ENCODE measurements around the gene PEX10.
"Not testable (repeated sequence)": the region's sequence is repeated elsewhere in the genome, so short reads cannot be mapped to it uniquely, and the experiment has no call there.

Gene PEX10

DNA sequence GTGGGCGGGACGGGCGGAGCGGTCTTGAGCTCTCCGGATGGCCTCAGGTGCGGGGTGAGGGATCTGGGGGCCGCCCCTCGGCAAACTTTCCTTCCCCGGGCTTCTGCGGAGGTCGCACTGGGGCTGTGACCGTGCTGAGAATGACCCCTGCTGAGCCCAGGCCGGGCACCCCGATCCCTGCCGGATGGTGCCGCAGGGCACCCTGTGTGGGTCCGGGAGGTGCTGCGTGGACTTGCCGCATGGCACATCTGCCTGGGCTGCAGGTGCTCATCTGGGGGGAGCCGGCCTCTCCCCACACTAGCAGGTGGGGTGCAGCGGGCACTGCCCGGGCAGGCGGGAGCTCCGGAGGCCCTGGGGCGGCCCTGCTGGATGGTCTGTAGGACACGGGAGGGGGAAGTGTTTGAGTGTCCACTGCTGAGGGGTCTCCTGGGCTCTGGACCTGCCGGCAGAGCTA is 31.8 kb upstream of the PEX10 start:
- H3K4me1 ChIP-seq (ENCODE audit: control insufficient read depth, insufficient read depth, low read length, poor library complexity, severe bottlenecking), result peaks cover 6% of the 10 kb centered on the region
- H3K4me3 ChIP-seq (ENCODE audit: insufficient read depth, low read depth, low read length, poor library complexity, severe bottlenecking), result no peak overlapping the region
- H3K9me3 ChIP-seq (ENCODE audit: control insufficient read depth, low read length), result no peaks in the 10 kb centered on the region
- H3K27me3 ChIP-seq (replicated peaks; ENCODE audit: control insufficient read depth, insufficient read depth, low read length, poor library complexity, severe bottlenecking), result peaks cover 15% of the 10 kb centered on the region
- DNase-seq, result no peak
- H3K27ac ChIP-seq (ENCODE audit: insufficient read depth, low read length, poor library complexity, severe bottlenecking), result no peak overlapping the region
- H3K36me3 ChIP-seq (ENCODE audit: control insufficient read depth, insufficient read depth, low read length), result no peaks in the 10 kb centered on the region

DNA sequence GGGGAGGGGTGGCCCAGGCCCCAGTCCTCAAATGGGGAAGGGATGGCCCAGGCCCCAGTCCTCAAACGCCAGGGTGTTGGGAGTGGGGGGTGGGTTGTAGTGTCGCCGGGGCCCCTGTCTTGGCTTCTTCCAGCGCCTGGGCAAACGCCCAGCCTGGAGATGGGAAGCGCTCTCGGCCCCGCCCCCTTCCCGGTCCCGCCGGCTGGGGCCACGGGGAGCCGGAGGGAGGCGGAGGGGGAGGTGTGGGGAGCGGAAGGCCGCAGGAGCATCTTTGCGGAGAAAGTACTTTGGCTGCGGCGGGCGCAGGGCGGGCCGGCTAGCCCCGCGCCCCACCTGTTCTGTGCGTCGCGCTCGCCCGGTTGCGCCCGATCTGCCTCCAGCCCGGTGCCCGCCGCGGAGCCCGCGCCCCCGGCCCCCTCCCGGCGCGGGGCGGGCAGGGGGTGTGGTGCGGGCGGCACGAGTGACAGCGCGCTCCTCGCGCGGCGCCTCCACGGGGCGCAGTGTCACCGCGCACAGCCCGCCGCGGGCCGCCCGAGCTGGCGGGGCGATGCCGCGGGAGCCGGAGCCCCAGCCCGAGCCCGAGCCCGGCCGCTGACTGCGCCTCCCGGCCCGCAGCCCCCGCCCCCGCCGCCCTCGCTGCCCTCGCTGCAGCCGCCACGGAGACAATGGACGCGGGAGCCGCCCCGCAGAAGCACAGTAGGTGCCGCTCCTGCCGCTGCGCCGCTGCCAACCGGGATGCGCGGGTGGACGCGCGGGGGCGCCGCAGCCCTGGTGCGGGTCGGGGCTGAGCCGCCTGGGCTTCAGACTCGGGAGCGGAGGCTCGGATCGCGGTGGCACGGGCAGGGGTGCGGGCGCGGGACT is 31.1 kb upstream of the PEX10 start:
- H3K27ac ChIP-seq (ENCODE audit: insufficient read depth, low read length, poor library complexity, severe bottlenecking), result no peak overlapping the region
- H3K36me3 ChIP-seq (ENCODE audit: control insufficient read depth, insufficient read depth, low read length), result no peaks in the 10 kb centered on the region
- H3K27me3 ChIP-seq (replicated peaks; ENCODE audit: control insufficient read depth, insufficient read depth, low read length, poor library complexity, severe bottlenecking), result peaks cover 15% of the 10 kb centered on the region
- no peak overlapping the region for H3K4me3 ChIP-seq (ENCODE audit: insufficient read depth, low read depth, low read length, poor library complexity, severe bottlenecking)
- H3K4me1 ChIP-seq (ENCODE audit: control insufficient read depth, insufficient read depth, low read length, poor library complexity, severe bottlenecking), result peaks cover 6% of the 10 kb centered on the region
- no peak for DNase-seq
- no peaks in the 10 kb centered on the region for H3K9me3 ChIP-seq (ENCODE audit: control insufficient read depth, low read length)

DNA sequence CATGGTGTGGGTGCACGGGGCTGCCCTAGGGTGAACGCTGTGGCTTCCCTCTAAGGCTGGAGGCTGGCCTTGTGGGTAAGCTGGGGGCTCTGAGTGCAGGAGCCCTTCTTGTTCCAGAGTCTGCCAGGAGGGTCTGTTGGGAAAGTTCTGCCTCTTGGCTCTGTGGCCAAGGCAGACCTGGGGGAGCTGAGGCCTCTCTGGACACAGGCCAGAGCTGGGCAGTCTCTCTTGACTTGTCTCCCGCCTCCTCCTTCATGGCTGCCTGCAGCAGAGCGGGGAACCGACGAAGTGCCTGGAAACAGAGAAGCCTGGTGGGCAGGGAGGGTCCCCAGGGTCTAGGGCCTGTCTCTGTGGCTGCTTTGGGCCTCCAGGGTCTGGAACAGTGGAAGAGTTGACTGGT is 30.3 kb upstream of the PEX10 start:
- Histone ChIP-seq H3K27me3 (replicated peaks; ENCODE audit: control insufficient read depth, insufficient read depth, low read length, poor library complexity, severe bottlenecking) (peaks cover 15% of the 10 kb centered on the region), H3K9me3 (ENCODE audit: control insufficient read depth, low read length) (no peaks in the 10 kb centered on the region), H3K36me3 (ENCODE audit: control insufficient read depth, insufficient read depth, low read length) (no peaks in the 10 kb centered on the region), H3K4me3 (ENCODE audit: insufficient read depth, low read depth, low read length, poor library complexity, severe bottlenecking) (no peak overlapping the region), H3K4me1 (ENCODE audit: control insufficient read depth, insufficient read depth, low read length, poor library complexity, severe bottlenecking) (peaks cover 6% of the 10 kb centered on the region), H3K27ac (ENCODE audit: insufficient read depth, low read length, poor library complexity, severe bottlenecking) (no peak overlapping the region)
- DNase-seq, result no peak

DNA sequence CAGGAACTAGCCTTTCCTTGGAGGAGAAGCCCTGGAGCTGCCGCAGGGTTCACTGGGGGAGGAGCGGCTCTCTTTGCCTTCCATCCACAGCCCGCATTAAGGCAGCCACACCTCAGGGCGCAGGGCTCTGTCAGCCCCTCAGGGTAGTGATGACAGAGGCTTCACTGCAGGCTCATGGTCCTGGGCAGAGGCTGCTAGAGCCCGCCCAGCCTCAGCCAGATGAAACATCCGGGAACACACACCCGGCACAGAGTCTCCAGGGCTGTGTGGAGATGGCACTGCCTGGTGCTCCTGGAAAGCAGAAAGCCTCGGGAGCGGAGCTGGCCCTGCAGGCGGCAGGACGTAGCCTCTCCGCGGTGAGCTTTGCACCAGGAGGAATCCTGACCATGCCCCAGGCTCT is 29.4 kb upstream of the PEX10 start:
- no peak for DNase-seq
- Histone ChIP-seq H3K4me1 (ENCODE audit: control insufficient read depth, insufficient read depth, low read length, poor library complexity, severe bottlenecking) (peaks cover 6% of the 10 kb centered on the region), H3K27me3 (replicated peaks; ENCODE audit: control insufficient read depth, insufficient read depth, low read length, poor library complexity, severe bottlenecking) (peaks cover 15% of the 10 kb centered on the region), H3K36me3 (ENCODE audit: control insufficient read depth, insufficient read depth, low read length) (no peaks in the 10 kb centered on the region), H3K27ac (ENCODE audit: insufficient read depth, low read length, poor library complexity, severe bottlenecking) (no peak overlapping the region), H3K4me3 (ENCODE audit: insufficient read depth, low read depth, low read length, poor library complexity, severe bottlenecking) (no peak overlapping the region), H3K9me3 (ENCODE audit: control insufficient read depth, low read length) (no peaks in the 10 kb centered on the region)

DNA sequence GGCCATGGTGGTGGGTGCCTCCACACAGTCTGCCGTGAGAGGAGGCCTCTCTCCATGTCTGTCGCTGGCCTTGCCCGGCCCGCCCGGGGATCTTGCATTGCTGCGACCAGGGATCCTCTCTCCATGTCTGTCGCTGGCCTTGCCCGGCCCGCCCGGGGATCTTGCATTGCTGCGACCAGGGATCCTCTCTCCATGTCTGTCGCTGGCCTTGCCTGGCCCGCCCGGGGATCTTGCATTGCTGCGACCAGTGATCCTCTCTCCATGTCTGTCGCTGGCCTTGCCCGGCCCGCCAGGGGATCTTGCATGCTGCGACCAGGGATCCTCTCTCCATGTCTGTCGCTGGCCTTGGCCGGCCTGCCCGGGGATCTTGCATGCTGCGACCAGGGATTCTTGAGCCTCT is 28.0 kb upstream of the PEX10 start:
- H3K36me3 ChIP-seq (ENCODE audit: control insufficient read depth, insufficient read depth, low read length); H3K27ac ChIP-seq (ENCODE audit: insufficient read depth, low read length, poor library complexity, severe bottlenecking); H3K9me3 ChIP-seq (ENCODE audit: control insufficient read depth, low read length); H3K4me1 ChIP-seq (ENCODE audit: control insufficient read depth, insufficient read depth, low read length, poor library complexity, severe bottlenecking); H3K4me3 ChIP-seq (ENCODE audit: insufficient read depth, low read depth, low read length, poor library complexity, severe bottlenecking); DNase-seq: not testable (repeated sequence)
- peaks cover 15% of the 10 kb centered on the region for H3K27me3 ChIP-seq (replicated peaks; ENCODE audit: control insufficient read depth, insufficient read depth, low read length, poor library complexity, severe bottlenecking)

DNA sequence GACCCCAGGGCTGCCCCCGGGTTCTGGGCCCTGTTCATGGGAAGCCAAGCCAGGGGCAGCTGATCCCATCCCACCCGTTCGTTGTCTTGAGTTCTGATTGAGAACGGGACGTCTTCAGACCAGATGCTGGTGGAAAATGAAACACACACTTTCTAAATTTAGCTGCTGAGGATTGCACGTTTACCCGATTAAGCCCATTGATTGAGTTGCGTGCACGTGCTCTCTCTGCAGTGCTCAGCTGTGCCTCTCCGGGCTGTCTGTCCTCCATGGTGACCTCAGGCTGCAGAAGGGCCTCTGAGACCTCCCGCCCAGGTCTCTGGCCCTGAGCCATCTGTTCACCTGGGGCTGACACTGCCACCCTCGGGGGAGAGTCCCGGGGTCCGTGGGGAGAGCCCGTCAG is 27.0 kb upstream of the PEX10 start:
- Histone ChIP-seq H3K4me1 (ENCODE audit: control insufficient read depth, insufficient read depth, low read length, poor library complexity, severe bottlenecking) (peaks cover 6% of the 10 kb centered on the region), H3K36me3 (ENCODE audit: control insufficient read depth, insufficient read depth, low read length) (no peaks in the 10 kb centered on the region), H3K27me3 (replicated peaks; ENCODE audit: control insufficient read depth, insufficient read depth, low read length, poor library complexity, severe bottlenecking) (peaks cover 13% of the 10 kb centered on the region), H3K4me3 (ENCODE audit: insufficient read depth, low read depth, low read length, poor library complexity, severe bottlenecking) (no peak overlapping the region), H3K9me3 (ENCODE audit: control insufficient read depth, low read length) (no peaks in the 10 kb centered on the region), H3K27ac (ENCODE audit: insufficient read depth, low read length, poor library complexity, severe bottlenecking) (no peak overlapping the region)
- DNase-seq, result no peak

DNA sequence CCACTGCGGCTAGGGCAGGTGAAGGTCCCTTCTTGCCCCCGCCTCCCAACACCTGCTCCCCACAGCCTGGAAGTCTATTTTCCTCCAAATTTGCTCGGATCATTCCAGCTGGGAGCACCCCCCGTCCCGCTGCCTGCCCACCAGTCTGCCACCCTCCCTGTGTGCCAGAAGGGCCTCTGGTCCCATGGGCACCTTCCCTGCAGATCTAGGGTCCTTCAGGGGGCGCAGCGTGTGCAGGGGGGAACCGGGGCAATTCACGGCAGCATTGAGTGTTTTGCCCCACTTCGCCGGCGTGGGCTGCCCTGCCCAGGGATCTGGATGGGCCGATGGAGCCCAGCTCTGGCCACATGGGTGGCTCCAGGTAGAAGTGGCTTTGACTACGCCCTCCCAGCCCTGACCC is 26.3 kb upstream of the PEX10 start:
- H3K27me3 ChIP-seq (replicated peaks; ENCODE audit: control insufficient read depth, insufficient read depth, low read length, poor library complexity, severe bottlenecking), result peaks cover 6% of the 10 kb centered on the region
- H3K4me1 ChIP-seq (ENCODE audit: control insufficient read depth, insufficient read depth, low read length, poor library complexity, severe bottlenecking), result peaks cover 6% of the 10 kb centered on the region
- DNase-seq, result no peak

DNA sequence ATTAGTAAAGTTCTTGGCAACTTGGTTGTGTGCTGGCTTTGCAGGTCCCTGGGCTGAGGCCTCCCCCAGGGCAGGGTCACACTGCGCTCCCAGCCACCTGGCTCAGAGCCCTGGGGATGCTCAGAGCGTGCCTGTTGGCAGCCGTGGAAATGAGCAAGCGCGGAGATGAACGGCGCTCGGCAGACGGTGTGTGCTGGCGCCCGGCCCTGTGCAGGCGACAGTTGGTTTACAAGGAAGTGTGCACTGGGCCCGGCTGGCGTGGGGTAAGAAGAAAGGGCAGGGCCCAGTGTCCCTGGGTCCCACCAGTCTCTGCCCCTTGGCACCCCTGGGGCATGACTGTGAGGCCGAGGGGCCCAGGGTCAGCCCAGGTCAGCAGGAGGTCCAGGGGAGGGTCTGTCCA is 25.7 kb upstream of the PEX10 start:
- Histone ChIP-seq H3K9me3 (ENCODE audit: control insufficient read depth, low read length) (no peaks in the 10 kb centered on the region), H3K36me3 (ENCODE audit: control insufficient read depth, insufficient read depth, low read length) (no peaks in the 10 kb centered on the region), H3K4me1 (ENCODE audit: control insufficient read depth, insufficient read depth, low read length, poor library complexity, severe bottlenecking) (peaks cover 2% of the 10 kb centered on the region), H3K27me3 (replicated peaks; ENCODE audit: control insufficient read depth, insufficient read depth, low read length, poor library complexity, severe bottlenecking) (peaks cover 3% of the 10 kb centered on the region), H3K4me3 (ENCODE audit: insufficient read depth, low read depth, low read length, poor library complexity, severe bottlenecking) (no peak overlapping the region), H3K27ac (ENCODE audit: insufficient read depth, low read length, poor library complexity, severe bottlenecking) (no peak overlapping the region)
- no peak for DNase-seq

More for the DNA sequence above, 26.3 kb upstream of the PEX10 start:
- Histone ChIP-seq H3K27ac (ENCODE audit: insufficient read depth, low read length, poor library complexity, severe bottlenecking) (no peak overlapping the region), H3K4me3 (ENCODE audit: insufficient read depth, low read depth, low read length, poor library complexity, severe bottlenecking) (no peak overlapping the region), H3K9me3 (ENCODE audit: control insufficient read depth, low read length) (no peaks in the 10 kb centered on the region), H3K36me3 (ENCODE audit: control insufficient read depth, insufficient read depth, low read length) (no peaks in the 10 kb centered on the region)

DNA sequence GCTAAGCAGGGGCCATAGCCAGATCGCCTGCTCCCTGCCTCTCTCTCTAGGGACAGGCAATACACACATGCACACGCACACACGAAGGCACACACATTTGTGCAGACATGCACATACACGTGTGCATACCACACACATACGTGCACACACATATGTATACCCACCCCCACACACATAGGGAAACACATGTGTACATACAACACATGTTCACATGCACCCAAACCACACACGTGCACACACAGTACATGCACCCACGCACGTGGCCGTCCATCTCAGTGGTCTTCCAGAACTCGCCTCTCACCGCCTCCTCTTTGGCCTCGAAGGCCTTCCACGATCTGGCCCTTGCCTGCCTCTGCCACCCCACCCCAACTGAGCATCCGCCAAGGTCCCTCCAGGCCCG is 25.3 kb upstream of the PEX10 start:
- H3K27ac ChIP-seq (ENCODE audit: insufficient read depth, low read length, poor library complexity, severe bottlenecking), result no peak overlapping the region
- H3K27me3 ChIP-seq (replicated peaks; ENCODE audit: control insufficient read depth, insufficient read depth, low read length, poor library complexity, severe bottlenecking), result no peaks in the 10 kb centered on the region
- DNase-seq, result no peak
- no peaks in the 10 kb centered on the region for H3K4me1 ChIP-seq (ENCODE audit: control insufficient read depth, insufficient read depth, low read length, poor library complexity, severe bottlenecking)
- no peaks in the 10 kb centered on the region for H3K9me3 ChIP-seq (ENCODE audit: control insufficient read depth, low read length)
- H3K4me3 ChIP-seq (ENCODE audit: insufficient read depth, low read depth, low read length, poor library complexity, severe bottlenecking), result no peak overlapping the region
- no peaks in the 10 kb centered on the region for H3K36me3 ChIP-seq (ENCODE audit: control insufficient read depth, insufficient read depth, low read length)

DNA sequence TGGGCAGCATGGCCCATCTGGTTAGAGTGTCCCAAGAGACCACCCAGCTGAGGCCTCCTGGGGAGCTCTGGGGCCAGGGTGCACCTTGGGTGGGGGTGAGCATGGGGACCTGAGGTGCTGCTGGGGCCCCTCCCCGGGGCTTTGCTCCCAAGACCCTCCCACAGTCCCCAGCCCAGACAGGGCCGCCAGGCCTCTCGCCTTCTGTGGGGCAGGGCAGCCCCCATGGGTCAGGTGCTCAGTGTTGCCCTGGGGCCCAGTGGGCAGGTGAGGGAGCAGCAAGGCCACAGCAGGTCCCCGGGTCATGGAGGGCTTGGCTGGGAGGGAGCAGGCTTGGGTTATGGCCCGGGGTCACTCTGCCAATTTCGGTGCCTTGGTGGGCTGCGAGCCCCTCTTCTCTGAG is 24.5 kb upstream of the PEX10 start:
- no peak overlapping the region for H3K27ac ChIP-seq (ENCODE audit: insufficient read depth, low read length, poor library complexity, severe bottlenecking)
- H3K9me3 ChIP-seq (ENCODE audit: control insufficient read depth, low read length), result no peaks in the 10 kb centered on the region
- DNase-seq, result no peak
- no peaks in the 10 kb centered on the region for H3K27me3 ChIP-seq (replicated peaks; ENCODE audit: control insufficient read depth, insufficient read depth, low read length, poor library complexity, severe bottlenecking)
- no peaks in the 10 kb centered on the region for H3K4me1 ChIP-seq (ENCODE audit: control insufficient read depth, insufficient read depth, low read length, poor library complexity, severe bottlenecking)
- no peak overlapping the region for H3K4me3 ChIP-seq (ENCODE audit: insufficient read depth, low read depth, low read length, poor library complexity, severe bottlenecking)
- H3K36me3 ChIP-seq (ENCODE audit: control insufficient read depth, insufficient read depth, low read length), result no peaks in the 10 kb centered on the region

Measured in effector memory CD4-positive, alpha-beta T cell (primary cell).